ENCODE measurements around the gene CSMD2. TPM values are rescaled to one million over a fixed set of nuclear protein-coding genes. Genes with fewer than 3 reads are reported as not detected.

CSMD2 gene
- total and polyA plus RNA-seq, 7 donors, result under 0.01 to 0.83 (median 0.16) TPM

DNA sequence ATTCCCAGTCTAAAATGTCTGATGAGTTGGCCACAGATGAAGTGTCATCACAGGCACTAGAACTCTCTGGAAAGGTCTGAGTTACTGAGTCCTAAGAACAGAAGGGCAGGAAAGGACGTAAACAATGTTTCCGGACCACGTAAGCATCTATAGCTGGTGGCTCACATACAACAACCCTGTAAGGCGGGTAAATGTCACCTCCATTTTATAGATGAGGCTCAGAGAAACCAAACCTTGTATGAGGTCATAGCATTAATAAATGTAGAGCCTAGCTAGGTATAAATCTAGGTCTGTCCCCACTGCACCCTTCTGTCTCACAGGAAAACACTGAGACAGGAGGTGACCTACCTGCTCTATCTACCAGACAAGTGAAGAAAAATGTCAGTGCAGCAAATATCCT, 86.6 kb downstream of the CSMD2 start:
- DNase-seq, result no peak
- Histone ChIP-seq H3K4me1 (no peaks in the 10 kb centered on the region), H3K36me3 (no peaks in the 10 kb centered on the region), H3K27me3 (no peaks in the 10 kb centered on the region), H3K9me3 (no peaks in the 10 kb centered on the region), H3K27ac (no peak overlapping the region), H3K4me3 (no peak overlapping the region)
- TF ChIP-seq, protein P1, sequence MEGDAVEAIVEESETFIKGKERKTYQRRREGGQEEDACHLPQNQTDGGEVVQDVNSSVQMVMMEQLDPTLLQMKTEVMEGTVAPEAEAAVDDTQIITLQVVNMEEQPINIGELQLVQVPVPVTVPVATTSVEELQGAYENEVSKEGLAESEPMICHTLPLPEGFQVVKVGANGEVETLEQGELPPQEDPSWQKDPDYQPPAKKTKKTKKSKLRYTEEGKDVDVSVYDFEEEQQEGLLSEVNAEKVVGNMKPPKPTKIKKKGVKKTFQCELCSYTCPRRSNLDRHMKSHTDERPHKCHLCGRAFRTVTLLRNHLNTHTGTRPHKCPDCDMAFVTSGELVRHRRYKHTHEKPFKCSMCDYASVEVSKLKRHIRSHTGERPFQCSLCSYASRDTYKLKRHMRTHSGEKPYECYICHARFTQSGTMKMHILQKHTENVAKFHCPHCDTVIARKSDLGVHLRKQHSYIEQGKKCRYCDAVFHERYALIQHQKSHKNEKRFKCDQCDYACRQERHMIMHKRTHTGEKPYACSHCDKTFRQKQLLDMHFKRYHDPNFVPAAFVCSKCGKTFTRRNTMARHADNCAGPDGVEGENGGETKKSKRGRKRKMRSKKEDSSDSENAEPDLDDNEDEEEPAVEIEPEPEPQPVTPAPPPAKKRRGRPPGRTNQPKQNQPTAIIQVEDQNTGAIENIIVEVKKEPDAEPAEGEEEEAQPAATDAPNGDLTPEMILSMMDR (IDR thresholded peaks at IDR 0.05), result no peak
- TF ChIP-seq EP300 (IDR thresholded peaks at IDR 0.05) (no peak), POLR2AphosphoS5 (IDR thresholded peaks at IDR 0.05) (no peak), POLR2A (IDR thresholded peaks at IDR 0.05) (no peak)
- intact Hi-C loops (cut with DNase I), result no loop called here
- 90 to 92% methylated on average over 4 of the region's 4 CpGs for WGBS, 2 donors

GRCh38 chr1:34075576-34075975, 89.5 kb downstream of the CSMD2 start:
- WGBS, 2 donors, result 69 to 78% methylated on average over 7 of the region's 7 CpGs

GRCh38 chr1:34073028-34073695, 91.9 kb downstream of the CSMD2 start:
- Histone ChIP-seq H3K9me3 (no peaks in the 10 kb centered on the region), H3K36me3 (no peaks in the 10 kb centered on the region), H3K4me1 (no peaks in the 10 kb centered on the region), H3K27me3 (no peaks in the 10 kb centered on the region), H3K27ac (no peak overlapping the region), H3K4me3 (no peak overlapping the region)
- 50 to 79% methylated on average over 3 of the region's 3 CpGs for WGBS, 2 donors
- TF ChIP-seq EP300 (IDR thresholded peaks at IDR 0.05) (no peak), POLR2A (IDR thresholded peaks at IDR 0.05) (no peak), POLR2AphosphoS5 (IDR thresholded peaks at IDR 0.05) (no peak)
- TF ChIP-seq, protein P1 (IDR thresholded peaks at IDR 0.05), result no peak
- intact Hi-C loops (cut with DNase I), result no loop called here
- no peak for DNase-seq

More at GRCh38 chr1:34075576-34075975, 89.5 kb downstream of the CSMD2 start:
- intact Hi-C loops (cut with DNase I), result no loop called here
- no peak for TF ChIP-seq POLR2A (IDR thresholded peaks at IDR 0.05)
- TF ChIP-seq, protein P1 (IDR thresholded peaks at IDR 0.05), result no peak
- Histone ChIP-seq H3K27ac (no peak overlapping the region), H3K9me3 (no peaks in the 10 kb centered on the region), H3K36me3 (no peaks in the 10 kb centered on the region), H3K4me3 (no peak overlapping the region), H3K27me3 (no peaks in the 10 kb centered on the region), H3K4me1 (no peaks in the 10 kb centered on the region)
- DNase-seq, result no peak

DNA sequence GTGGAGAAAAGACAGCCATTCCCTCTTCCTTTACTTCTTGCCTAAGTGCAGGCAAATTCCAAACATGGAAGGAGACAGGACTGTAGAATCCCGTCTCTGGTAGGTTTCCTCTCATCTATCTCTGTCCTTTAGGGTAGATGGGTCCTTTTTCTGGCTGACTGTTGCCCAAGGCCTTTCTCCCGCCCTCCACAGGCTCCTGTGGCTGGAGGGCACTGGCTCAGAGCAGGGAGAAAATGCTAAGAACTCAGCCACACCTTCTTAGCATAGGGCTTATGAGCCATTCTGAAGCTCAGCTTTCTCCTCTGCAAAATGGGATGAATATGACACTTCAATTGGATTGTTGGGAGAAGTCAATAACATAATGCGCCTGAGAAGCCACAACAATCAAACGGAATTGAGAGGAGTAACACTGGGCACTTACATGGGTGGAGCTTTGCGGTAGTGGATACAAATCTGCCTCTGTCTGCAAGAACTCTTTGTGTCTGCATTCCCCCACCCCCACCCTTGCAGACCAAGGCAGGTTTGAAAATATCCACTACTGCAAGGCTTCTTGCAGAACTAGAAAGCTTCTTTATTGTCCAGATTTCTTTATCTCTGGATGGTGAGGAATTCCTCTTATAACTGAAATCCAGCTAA, 94.7 kb downstream of the CSMD2 start:
- intact Hi-C loops (cut with DNase I), result no loop called here
- no peaks in the 10 kb centered on the region for H3K27me3 ChIP-seq
- H3K9me3 ChIP-seq, result no peaks in the 10 kb centered on the region
- 44 to 69% methylated on average over 5 of the region's 5 CpGs for WGBS, 2 donors
- no peaks in the 10 kb centered on the region for H3K36me3 ChIP-seq
- DNase-seq, result no peak
- H3K4me1 ChIP-seq, result no peaks in the 10 kb centered on the region
- no peak overlapping the region for H3K4me3 ChIP-seq
- no peak for TF ChIP-seq EP300 (IDR thresholded peaks at IDR 0.05)
- TF ChIP-seq, protein P1 (IDR thresholded peaks at IDR 0.05), result no peak
- no peak for TF ChIP-seq POLR2A (IDR thresholded peaks at IDR 0.05)
- TF ChIP-seq POLR2AphosphoS5 (IDR thresholded peaks at IDR 0.05), result no peak
- H3K27ac ChIP-seq, result no peak overlapping the region

All from sigmoid colon (tissue), 7 donors.